ENCODE data around the gene PRPH2.

The PRPH2 gene

DNA sequence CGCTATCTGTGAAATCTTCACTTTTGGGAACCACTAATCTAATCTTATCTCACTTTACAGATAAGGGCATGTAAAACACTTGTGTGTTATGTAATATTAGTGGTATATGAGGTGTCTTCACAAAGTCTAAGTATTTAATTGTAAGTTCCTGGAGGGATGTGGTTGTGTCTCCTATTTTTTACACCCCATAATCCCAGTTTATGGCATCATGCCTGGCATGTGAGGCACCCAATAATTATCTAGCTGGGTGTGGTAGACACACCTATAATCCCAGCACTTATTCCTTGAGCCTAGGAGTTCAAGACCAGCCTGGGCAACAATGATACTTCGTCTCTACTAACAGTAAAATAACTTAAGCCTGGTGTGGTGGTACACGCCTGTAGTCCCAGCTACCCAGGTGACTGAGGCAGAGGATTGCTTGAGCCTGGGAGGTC lies 40.0 kb upstream of the PRPH2 start:
- TF ChIP-seq, protein P1, sequence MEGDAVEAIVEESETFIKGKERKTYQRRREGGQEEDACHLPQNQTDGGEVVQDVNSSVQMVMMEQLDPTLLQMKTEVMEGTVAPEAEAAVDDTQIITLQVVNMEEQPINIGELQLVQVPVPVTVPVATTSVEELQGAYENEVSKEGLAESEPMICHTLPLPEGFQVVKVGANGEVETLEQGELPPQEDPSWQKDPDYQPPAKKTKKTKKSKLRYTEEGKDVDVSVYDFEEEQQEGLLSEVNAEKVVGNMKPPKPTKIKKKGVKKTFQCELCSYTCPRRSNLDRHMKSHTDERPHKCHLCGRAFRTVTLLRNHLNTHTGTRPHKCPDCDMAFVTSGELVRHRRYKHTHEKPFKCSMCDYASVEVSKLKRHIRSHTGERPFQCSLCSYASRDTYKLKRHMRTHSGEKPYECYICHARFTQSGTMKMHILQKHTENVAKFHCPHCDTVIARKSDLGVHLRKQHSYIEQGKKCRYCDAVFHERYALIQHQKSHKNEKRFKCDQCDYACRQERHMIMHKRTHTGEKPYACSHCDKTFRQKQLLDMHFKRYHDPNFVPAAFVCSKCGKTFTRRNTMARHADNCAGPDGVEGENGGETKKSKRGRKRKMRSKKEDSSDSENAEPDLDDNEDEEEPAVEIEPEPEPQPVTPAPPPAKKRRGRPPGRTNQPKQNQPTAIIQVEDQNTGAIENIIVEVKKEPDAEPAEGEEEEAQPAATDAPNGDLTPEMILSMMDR (conservative IDR thresholded peaks at IDR 0.05; ENCODE audit: low read depth, low read length), result no peak
- H3K4me3 ChIP-seq (ENCODE audit: low read depth, low read length), result no peak overlapping the region

DNA sequence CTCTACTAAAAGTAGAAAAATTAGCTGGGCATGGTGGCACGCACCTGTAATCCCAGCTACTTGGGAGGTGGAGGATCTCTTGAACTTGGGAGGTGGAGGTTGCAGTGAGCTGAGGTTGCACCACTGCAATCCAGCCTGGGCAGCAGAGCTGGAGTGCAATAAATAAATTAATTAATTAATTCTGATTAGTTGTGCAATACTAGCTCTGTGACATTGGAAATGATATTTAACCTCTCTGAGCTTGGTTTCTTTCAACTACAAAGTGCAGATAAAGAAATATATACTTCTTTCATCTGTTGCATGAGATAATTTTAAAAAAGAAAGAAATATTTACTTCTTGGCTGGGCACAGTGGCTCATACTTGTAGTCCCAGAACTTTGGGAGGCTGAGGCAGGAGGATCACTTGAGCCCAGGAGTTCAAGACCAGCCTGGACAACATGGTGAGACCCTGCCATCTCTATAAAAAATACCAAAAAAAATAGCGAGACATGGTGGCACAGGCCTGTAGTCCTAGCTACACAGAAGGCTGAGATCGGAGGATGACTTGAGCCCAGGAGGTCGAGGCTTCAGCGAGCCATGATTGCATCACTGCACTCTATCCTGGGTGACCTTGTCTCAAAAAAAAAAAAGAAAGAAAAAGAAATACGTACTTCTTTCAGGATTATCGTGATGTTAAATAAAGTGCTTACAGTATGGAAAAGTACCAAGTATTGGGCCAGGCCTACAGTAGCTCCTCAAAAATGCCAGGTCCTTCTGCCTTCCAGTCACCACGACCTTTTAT lies 39.1 kb upstream of the PRPH2 start:
- no peak for DNase-seq (ENCODE audit: low read depth)
- TF ChIP-seq, protein P1 (conservative IDR thresholded peaks at IDR 0.05; ENCODE audit: low read depth, low read length), result no peak
- H3K4me3 ChIP-seq (ENCODE audit: low read depth, low read length), result no peak overlapping the region

More for the DNA sequence above, 40.0 kb upstream of the PRPH2 start:
- no peak for DNase-seq (ENCODE audit: low read depth)

DNA sequence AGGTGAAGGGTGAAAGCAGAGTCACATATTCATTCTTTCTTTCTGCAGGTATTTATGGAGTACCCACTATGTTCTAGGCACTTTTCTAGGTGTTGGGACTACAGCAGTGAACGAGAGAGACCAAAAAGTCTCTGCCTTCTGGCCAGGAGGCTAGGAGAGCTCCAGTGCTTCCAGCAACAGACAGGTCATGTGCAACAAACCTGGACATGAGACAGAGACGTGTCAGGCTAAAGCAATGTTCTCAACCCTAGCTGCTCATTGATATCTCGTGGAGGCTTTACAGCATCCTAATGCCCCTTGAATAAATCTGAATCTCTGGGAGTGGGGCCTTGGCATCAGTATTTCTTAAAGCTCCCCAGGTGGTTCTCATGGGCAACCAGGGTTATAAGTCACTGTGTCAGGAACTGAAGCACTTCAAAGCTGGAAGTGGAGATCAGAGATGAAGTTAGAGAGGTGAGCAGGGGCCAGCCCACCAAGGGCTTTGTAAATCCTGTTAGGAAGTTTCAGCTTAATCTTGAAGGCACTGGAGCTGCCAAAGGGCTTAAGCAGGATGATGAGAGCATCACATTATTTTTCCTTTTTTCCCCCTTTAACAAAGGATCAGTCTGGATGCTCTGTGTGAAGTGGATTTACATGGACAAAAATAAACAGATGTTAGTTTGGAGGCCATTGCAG lies 36.5 kb upstream of the PRPH2 start:
- no peak for DNase-seq (ENCODE audit: low read depth)
- no peak overlapping the region for H3K4me3 ChIP-seq (ENCODE audit: low read depth, low read length)

DNA sequence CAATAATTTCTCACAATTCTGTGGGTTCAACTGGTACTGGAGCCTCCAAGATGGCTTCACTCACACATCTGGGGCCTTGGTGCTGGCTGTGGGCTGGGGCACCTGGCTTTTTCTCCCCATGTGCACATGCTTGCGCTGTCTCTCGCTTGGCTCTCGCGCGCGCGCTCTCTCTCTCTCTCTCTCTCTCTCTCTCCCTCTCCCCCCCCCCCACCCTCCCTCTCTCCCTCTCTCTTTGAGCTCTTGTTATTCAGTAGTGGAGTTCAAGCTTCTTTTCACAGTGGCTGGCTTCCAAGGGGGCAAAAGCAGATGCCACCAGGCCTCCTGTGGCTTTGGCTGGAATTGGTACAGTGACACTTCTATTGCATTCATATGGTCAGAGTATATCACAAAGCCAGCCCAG lies 34.3 kb upstream of the PRPH2 start:
- DNase-seq (ENCODE audit: low read depth), result no peak
- TF ChIP-seq, protein P1 (conservative IDR thresholded peaks at IDR 0.05; ENCODE audit: low read depth, low read length), result no peak
- H3K4me3 ChIP-seq (ENCODE audit: low read depth, low read length), result no peak overlapping the region

More for the DNA sequence above, 36.5 kb upstream of the PRPH2 start:
- TF ChIP-seq, protein P1 (conservative IDR thresholded peaks at IDR 0.05; ENCODE audit: low read depth, low read length), result no peak

DNA sequence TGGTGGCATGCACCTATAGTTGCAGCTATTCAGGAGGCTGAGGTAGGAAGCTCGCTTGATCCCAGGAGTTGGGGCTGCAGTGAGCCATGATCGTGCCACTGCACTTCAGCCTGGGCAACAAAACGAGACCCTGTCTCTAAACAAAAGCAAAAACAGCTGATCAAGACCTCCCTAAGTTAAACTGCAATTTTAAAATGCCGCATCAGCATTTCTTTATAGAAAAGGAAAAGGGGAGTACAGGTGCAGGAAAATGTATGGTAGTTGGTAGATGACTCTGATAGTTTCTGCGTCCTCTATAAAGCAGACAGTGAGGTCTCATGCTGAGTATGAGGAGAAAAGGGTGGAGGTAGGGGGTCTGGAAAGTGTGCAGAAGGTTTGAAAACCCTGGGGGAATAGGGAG lies 32.4 kb upstream of the PRPH2 start:
- no peak for DNase-seq (ENCODE audit: low read depth)
- no peak overlapping the region for H3K4me3 ChIP-seq (ENCODE audit: low read depth, low read length)
- TF ChIP-seq, protein P1 (conservative IDR thresholded peaks at IDR 0.05; ENCODE audit: low read depth, low read length), result no peak

DNA sequence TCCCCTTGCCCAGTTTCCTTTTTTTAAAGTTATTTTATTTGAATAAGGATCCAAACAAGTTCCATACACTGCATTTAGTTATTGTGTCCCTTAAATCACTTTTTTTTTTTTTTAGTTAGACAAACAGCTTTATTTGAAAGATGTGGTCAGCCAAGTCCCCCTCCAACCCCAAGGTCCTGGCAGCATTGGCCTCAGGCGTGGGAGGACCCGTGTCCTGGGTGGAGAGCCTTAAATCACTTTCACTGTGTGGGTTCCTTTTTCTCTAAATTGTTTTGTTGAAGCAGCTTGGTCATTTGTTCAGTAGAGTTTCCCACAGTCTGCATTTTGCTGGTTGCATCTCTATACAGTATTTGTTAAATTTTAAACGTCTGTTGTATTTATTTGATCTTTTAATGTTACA lies 28.7 kb upstream of the PRPH2 start:
- DNase-seq (ENCODE audit: low read depth), result no peak
- TF ChIP-seq, protein P1 (conservative IDR thresholded peaks at IDR 0.05; ENCODE audit: low read depth, low read length), result no peak
- no peak overlapping the region for H3K4me3 ChIP-seq (ENCODE audit: low read depth, low read length)

Data from choroid plexus epithelial cell (primary cell).